OCI-LY3 (cell line): ENCODE measurements around the gene TBXAS1.

ENCODE experiments used
- H2AFZ ChIP-seq: fragments of 200-600, 300-600 bp; shearing (Covaris generic); 2 replicates; pipeline ENCODE4 v1.6.0; 2014; ENCODE audit warnings: antibody characterized with exemption, low read depth, low read length
- H3K27ac ChIP-seq: fragments of 200-600, 300-600 bp; sonication (generic); 2 replicates; pipeline ENCODE4 v1.5.1; 2014; ENCODE audit warnings: mild to moderate bottlenecking, low read length, moderate library complexity, mixed read lengths
- H3K27me3 ChIP-seq: fragments of 200-600, 300-600 bp; sonication (generic); 2 replicates; pipeline ENCODE4 v1.6.1; 2014; ENCODE audit warnings: low read depth, low read length, mixed read lengths
- H3K36me3 ChIP-seq: fragments of 200-600, 300-600 bp; sonication (generic); replicated peaks from 2 replicates; pipeline ENCODE3; 2014; ENCODE audit warnings: low read depth, low read length, mixed read lengths
- H3K4me1 ChIP-seq: fragments of 300-600, 200-600 bp; sonication (generic); 2 replicates; pipeline ENCODE4 v1.6.1; 2014; ENCODE audit warnings: low read length, mixed read lengths
- H3K4me2 ChIP-seq: fragments of 200-600, 300-600 bp; sonication (generic); 2 replicates; pipeline ENCODE4 v1.6.1; 2014; ENCODE audit warnings: low read length, mixed read lengths
- H3K4me3 ChIP-seq: fragments of 300-600, 200-600 bp; sonication (generic); 2 replicates; pipeline ENCODE4 v1.5.1; 2014; ENCODE audit warnings: antibody characterized with exemption, mild to moderate bottlenecking, low read length, moderate library complexity
- H3K79me2 ChIP-seq: fragments of 300-600, 200-600 bp; shearing (Covaris generic); 2 replicates; pipeline ENCODE4 v1.6.1; 2014; ENCODE audit warnings: mild to moderate bottlenecking, low read length, mixed read lengths
- H3K9ac ChIP-seq: fragments of 300-600, 200-600 bp; shearing (Covaris generic); 2 replicates; pipeline ENCODE4 v1.6.0; 2014; ENCODE audit warnings: mild to moderate bottlenecking, low read length, moderate library complexity
- H3K9me3 ChIP-seq: fragments of 200-600, 300-600 bp; shearing (Covaris generic); 2 replicates; pipeline ENCODE4 v1.6.1; 2014; ENCODE audit warnings: low read length, mixed read lengths; ENCODE audit not compliant: insufficient read depth
- H4K20me1 ChIP-seq: fragments of 200-600, 300-600 bp; sonication (generic); 2 replicates; pipeline ENCODE4 v1.6.1; 2016; ENCODE audit warnings: low read length, mixed read lengths; ENCODE audit not compliant: insufficient read depth
- CTCF ChIP-seq: fragments of 200-600, 300-600 bp; sonication (generic); IDR thresholded peaks from 2 replicates; pipeline ENCODE4 v1.5.1; 2014; ENCODE audit warnings: antibody characterized with exemption, low read length, low read depth
- EZH2phosphoT487 ChIP-seq: fragments of 200-600 bp; shearing (Covaris generic); IDR thresholded peaks from 2 replicates; pipeline ENCODE4 v1.6.1; 2018; ENCODE audit warnings: antibody characterized with exemption, mixed run types, low read depth

Gene TBXAS1

GRCh38 chr7:140025241-140025640, 196.2 kb downstream of the TBXAS1 start:
- Histone ChIP-seq H3K36me3 (no peaks in the 10 kb centered on the region), H3K27ac (no peak overlapping the region), H3K9ac (no peak overlapping the region), H4K20me1 (no peaks in the 10 kb centered on the region), H2AFZ (no peak overlapping the region), H3K9me3 (no peaks in the 10 kb centered on the region), H3K27me3 (0 out of 2 replicates have a peak, but pooled peaks cover 3% of the 10 kb centered on the region), H3K4me3 (no peak overlapping the region), H3K4me2 (no peak overlapping the region), H3K4me1 (no peaks in the 10 kb centered on the region), H3K79me2 (no peaks in the 10 kb centered on the region)
- TF ChIP-seq EZH2phosphoT487 (no peak), CTCF (no peak)

- H3K4me1 ChIP-seq, result no peaks in the 10 kb centered on the region
- 0 out of 2 replicates have a peak, but pooled peaks cover 3% of the 10 kb centered on the region for H3K27me3 ChIP-seq
- TF ChIP-seq CTCF, result no peak
- no peak for TF ChIP-seq EZH2phosphoT487
- H3K36me3 ChIP-seq, result no peaks in the 10 kb centered on the region
- no peaks in the 10 kb centered on the region for H3K79me2 ChIP-seq
- no peak overlapping the region for H3K27ac ChIP-seq
- no peak overlapping the region for H3K4me2 ChIP-seq
- no peaks in the 10 kb centered on the region for H3K9me3 ChIP-seq
- H2AFZ ChIP-seq, result no peak overlapping the region
- H3K4me3 ChIP-seq, result no peak overlapping the region
- no peak overlapping the region for H3K9ac ChIP-seq
- no peaks in the 10 kb centered on the region for H4K20me1 ChIP-seq
Observed at GRCh38 chr7:140025814-140026433, 196.9 kb downstream of the TBXAS1 start.

GRCh38 chr7:140026935-140027334, 197.9 kb downstream of the TBXAS1 start:
- no peak overlapping the region for H3K27ac ChIP-seq
- no peaks in the 10 kb centered on the region for H4K20me1 ChIP-seq
- TF ChIP-seq EZH2phosphoT487 (no peak), CTCF (no peak)
- H3K9ac ChIP-seq, result no peak overlapping the region
- H3K4me3 ChIP-seq, result no peak overlapping the region
- no peaks in the 10 kb centered on the region for H3K9me3 ChIP-seq
- no peak overlapping the region for H3K4me2 ChIP-seq
- H3K36me3 ChIP-seq, result no peaks in the 10 kb centered on the region
- no peak overlapping the region for H2AFZ ChIP-seq
- H3K27me3 ChIP-seq, result 0 out of 2 replicates have a peak, but pooled peaks cover 3% of the 10 kb centered on the region
- no peaks in the 10 kb centered on the region for H3K79me2 ChIP-seq
- no peaks in the 10 kb centered on the region for H3K4me1 ChIP-seq

GRCh38 chr7:140027858-140028257, 198.8 kb downstream of the TBXAS1 start:
- Histone ChIP-seq H3K9me3 (no peaks in the 10 kb centered on the region), H4K20me1 (no peaks in the 10 kb centered on the region), H3K4me3 (no peak overlapping the region), H2AFZ (no peak overlapping the region), H3K27ac (no peak overlapping the region), H3K9ac (no peak overlapping the region), H3K4me2 (no peak overlapping the region), H3K79me2 (no peaks in the 10 kb centered on the region), H3K4me1 (no peaks in the 10 kb centered on the region), H3K36me3 (no peaks in the 10 kb centered on the region), H3K27me3 (0 out of 2 replicates have a peak, but pooled peaks cover 3% of the 10 kb centered on the region)
- TF ChIP-seq EZH2phosphoT487, result no peak
- TF ChIP-seq CTCF, result no peak
